Occipital lobe (tissue), 2 donors: ENCODE measurements around the gene FAM131A. TPM values are rescaled to one million over a fixed set of nuclear protein-coding genes. Genes with fewer than 3 reads are reported as not detected.

Experiments used
- DNase-seq: peaks from one replicate; lab custom pipeline; 2025; lab: John Stamatoyannopoulos, UW
- total RNA-seq: library from RNA; depleted of rRNA; stranded (reverse); fragments of >200 nt; gene quantifications from one replicate; pipeline ENCODE4 v1.2.3, GENCODE V29; 2014

Gene FAM131A
- total RNA-seq, 1 donor from 2014 or later: 61.6 TPM

- no peak for DNase-seq
These were observed 40.0 kb downstream of the FAM131A start for GRCh38 chr3:184377374-184377773.

GRCh38 chr3:184377882-184378445 lies 40.6 kb downstream of the FAM131A start, which contains the start of gene THPO:
TSS of gene THPO (minus strand) at chr3:184378207. CDS start at chr3:184376259, 1,948 bp downstream.
- DNase-seq: no peak

GRCh38 chr3:184378651-184379357 lies 41.4 kb downstream of the FAM131A start:
- DNase-seq: no peak

- DNase-seq: no peak
These were observed 42.2 kb downstream of the FAM131A start, which contains the start of gene CHRD for GRCh38 chr3:184379358-184380184. TSS of gene CHRD (plus strand) at chr3:184380054. CDS start at chr3:184380319, 265 bp downstream.

- DNase-seq: peak; percentile 37
These were observed 42.8 kb downstream of the FAM131A start for GRCh38 chr3:184380185-184380626.

- no peak for DNase-seq
These were observed 43.3 kb downstream of the FAM131A start for GRCh38 chr3:184380627-184381260.

GRCh38 chr3:184381261-184382224 lies 44.1 kb downstream of the FAM131A start:
- no peak for DNase-seq

- DNase-seq: no peak
These were observed 45.1 kb downstream of the FAM131A start for GRCh38 chr3:184382326-184383032.

GRCh38 chr3:184383033-184383740 lies 45.8 kb downstream of the FAM131A start:
- no peak for DNase-seq

GRCh38 chr3:184384342-184384741 lies 46.9 kb downstream of the FAM131A start:
- no peak for DNase-seq

- peak; percentile 52 for DNase-seq
These were observed 47.5 kb downstream of the FAM131A start for GRCh38 chr3:184384856-184385422.

- DNase-seq: no peak
These were observed 48.8 kb downstream of the FAM131A start for GRCh38 chr3:184386047-184386806.

GRCh38 chr3:184387174-184387714 lies 49.8 kb downstream of the FAM131A start:
- DNase-seq: no peak

GRCh38 chr3:184388164-184388935 lies 51.0 kb downstream of the FAM131A start:
- DNase-seq: no peak

GRCh38 chr3:184388936-184389230 lies 51.5 kb downstream of the FAM131A start:
- DNase-seq: no peak

- no peak for DNase-seq
These were observed 52.0 kb downstream of the FAM131A start for GRCh38 chr3:184389384-184389783.

GRCh38 chr3:184389935-184390528 lies 52.6 kb downstream of the FAM131A start:
- DNase-seq: no peak
